Mucosa of stomach (tissue), 1 donor: ENCODE results near the gene TSEN2.

Experiments used
- H3K27me3 ChIP-seq: one replicate; pipeline ENCODE4 v1.7.0; 2013; ENCODE audit warnings: mild to moderate bottlenecking, low read length; ENCODE audit not compliant: control insufficient read depth, insufficient read depth
- H3K36me3 ChIP-seq: one replicate; pipeline ENCODE4 v1.7.0; 2013; ENCODE audit warnings: low read length; ENCODE audit not compliant: control insufficient read depth, insufficient read depth
- H3K4me1 ChIP-seq: one replicate; pipeline ENCODE4 v1.7.0; 2013; ENCODE audit warnings: mild to moderate bottlenecking, low read length; ENCODE audit not compliant: control insufficient read depth, insufficient read depth
- H3K4me3 ChIP-seq: one replicate; pipeline ENCODE4 v1.7.0; 2013; ENCODE audit warnings: low read length
- H3K9ac ChIP-seq: one replicate; pipeline ENCODE4 v1.7.0; 2013; ENCODE audit warnings: mild to moderate bottlenecking, low read length, moderate library complexity
- H3K9me3 ChIP-seq: one replicate; pipeline ENCODE4 v1.7.0; 2013; ENCODE audit warnings: mild to moderate bottlenecking, low read length, moderate library complexity; ENCODE audit not compliant: control insufficient read depth
- donor health status: Pancreatic carcinoma.

Gene TSEN2

GRCh38 chr3:12574131-12574530 is 89.9 kb downstream of the TSEN2 start:
- Histone ChIP-seq H3K36me3 (peaks cover 14% of the 10 kb centered on the region), H3K4me1 (peaks cover 1% of the 10 kb centered on the region), H3K9ac (no peak overlapping the region), H3K4me3 (no peak overlapping the region), H3K27me3 (no peaks in the 10 kb centered on the region), H3K9me3 (no peaks in the 10 kb centered on the region)

- Histone ChIP-seq H3K27me3 (no peaks in the 10 kb centered on the region), H3K4me3 (no peak overlapping the region), H3K9ac (no peak overlapping the region), H3K9me3 (no peaks in the 10 kb centered on the region), H3K36me3 (peaks cover 14% of the 10 kb centered on the region), H3K4me1 (peaks cover 6% of the 10 kb centered on the region)
Observed at GRCh38 chr3:12574661-12575060, 90.4 kb downstream of the TSEN2 start.

DNA sequence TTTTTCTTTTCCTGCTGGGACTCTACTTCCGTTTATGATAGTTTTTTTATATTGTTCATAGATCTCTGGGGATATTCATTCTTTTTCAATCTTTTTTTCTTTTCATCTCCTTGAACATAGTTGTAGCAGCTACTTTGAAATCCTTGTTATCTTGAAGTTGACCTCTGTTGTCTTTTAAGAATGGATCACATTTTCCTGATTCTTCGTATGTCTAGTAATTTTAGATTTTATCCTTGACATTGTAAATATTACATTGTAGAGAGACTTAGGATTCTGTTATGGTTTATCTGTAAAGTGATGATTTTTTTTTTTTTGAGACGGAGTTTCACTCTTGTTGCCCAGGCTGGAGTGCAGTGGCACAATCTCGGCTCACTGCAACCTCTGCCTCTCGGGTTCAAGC is 93.1 kb downstream of the TSEN2 start:
- H3K9me3 ChIP-seq: no peaks in the 10 kb centered on the region
- H3K27me3 ChIP-seq: no peaks in the 10 kb centered on the region
- H3K9ac ChIP-seq: no peak overlapping the region
- peaks cover 12% of the 10 kb centered on the region for H3K4me1 ChIP-seq
- peaks cover 14% of the 10 kb centered on the region for H3K36me3 ChIP-seq
- H3K4me3 ChIP-seq: no peak overlapping the region

DNA sequence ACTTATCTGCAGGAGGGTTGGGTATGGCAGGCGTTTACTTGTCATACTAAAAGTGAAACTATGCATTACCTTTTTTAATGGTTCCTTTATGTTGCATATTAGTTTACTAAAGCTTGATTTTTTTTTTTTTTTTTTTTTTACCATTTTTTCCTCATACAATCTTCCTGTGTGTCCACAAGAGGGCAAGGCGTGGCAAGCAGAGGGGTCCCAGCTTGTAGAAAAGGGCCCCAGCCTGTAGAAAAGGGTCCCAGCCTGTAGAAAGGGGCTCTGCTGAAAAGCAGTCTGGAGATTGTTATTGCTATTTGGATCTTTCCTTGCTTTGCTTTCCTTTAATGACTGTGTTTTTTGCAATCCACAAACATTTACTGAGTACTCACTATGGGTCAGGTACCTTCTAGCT is 94.5 kb downstream of the TSEN2 start:
- H3K4me1 ChIP-seq: peaks cover 16% of the 10 kb centered on the region
- H3K9me3 ChIP-seq: no peaks in the 10 kb centered on the region
- H3K27me3 ChIP-seq: no peaks in the 10 kb centered on the region
- no peak overlapping the region for H3K4me3 ChIP-seq
- H3K9ac ChIP-seq: no peak overlapping the region
- H3K36me3 ChIP-seq: peaks cover 15% of the 10 kb centered on the region

DNA sequence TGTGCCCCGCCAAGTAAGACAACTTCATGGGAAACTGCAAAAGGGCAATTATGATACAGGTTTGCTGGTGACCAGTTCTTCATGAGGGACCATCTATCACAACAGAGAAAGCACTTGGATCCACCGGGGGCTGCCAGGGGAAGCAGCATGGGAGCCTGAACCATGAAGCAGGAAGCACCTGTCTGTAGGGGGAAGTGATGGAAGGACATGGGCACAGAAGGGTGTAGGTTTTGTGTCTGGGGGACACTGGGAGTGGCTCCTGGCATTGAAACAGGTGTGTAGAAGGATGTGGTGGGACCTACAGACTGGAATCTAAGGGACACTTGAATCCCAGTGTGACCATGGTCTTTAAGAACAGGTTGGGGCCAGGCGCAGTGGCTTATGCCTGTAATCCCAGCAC is 95.2 kb downstream of the TSEN2 start:
- Histone ChIP-seq H3K36me3 (peaks cover 13% of the 10 kb centered on the region), H3K4me3 (no peak overlapping the region)

GRCh38 chr3:12579905-12580304 is 95.6 kb downstream of the TSEN2 start:
- Histone ChIP-seq H3K4me3 (no peak overlapping the region), H3K9ac (no peak overlapping the region), H3K4me1 (peaks cover 16% of the 10 kb centered on the region), H3K36me3 (peaks cover 11% of the 10 kb centered on the region), H3K9me3 (no peaks in the 10 kb centered on the region), H3K27me3 (no peaks in the 10 kb centered on the region)

More for the DNA sequence above, 95.2 kb downstream of the TSEN2 start:
- no peaks in the 10 kb centered on the region for H3K9me3 ChIP-seq
- no peak overlapping the region for H3K9ac ChIP-seq
- peaks cover 16% of the 10 kb centered on the region for H3K4me1 ChIP-seq
- H3K27me3 ChIP-seq: no peaks in the 10 kb centered on the region

GRCh38 chr3:12582730-12583129 is 98.5 kb downstream of the TSEN2 start:
- Histone ChIP-seq H3K27me3 (no peaks in the 10 kb centered on the region), H3K4me1 (peaks cover 16% of the 10 kb centered on the region), H3K9ac (no peak overlapping the region), H3K36me3 (peaks cover 15% of the 10 kb centered on the region), H3K9me3 (no peaks in the 10 kb centered on the region), H3K4me3 (no peak overlapping the region)
